ENCODE data around the gene ARL4D.
"Not testable (repeated sequence)": the region's sequence is repeated elsewhere in the genome, so short reads cannot be mapped to it uniquely, and the experiment has no call there.

ARL4D gene

GRCh38 chr17:43368740-43369506 lies 29.9 kb upstream of the ARL4D start:
- H3K4me3 ChIP-seq (ENCODE audit: low read depth, low read length) = peak overlapping the region; percentile 11
- in situ Hi-C loops (cut with HindIII; ENCODE audit: low sequenced_read_pairs) = no loop called here
- TF ChIP-seq CTCF (IDR thresholded peaks at IDR 0.05; ENCODE audit: low read depth, low read length, missing control alignments) = no peak
- no peak for DNase-seq (ENCODE audit: low read depth)

DNA sequence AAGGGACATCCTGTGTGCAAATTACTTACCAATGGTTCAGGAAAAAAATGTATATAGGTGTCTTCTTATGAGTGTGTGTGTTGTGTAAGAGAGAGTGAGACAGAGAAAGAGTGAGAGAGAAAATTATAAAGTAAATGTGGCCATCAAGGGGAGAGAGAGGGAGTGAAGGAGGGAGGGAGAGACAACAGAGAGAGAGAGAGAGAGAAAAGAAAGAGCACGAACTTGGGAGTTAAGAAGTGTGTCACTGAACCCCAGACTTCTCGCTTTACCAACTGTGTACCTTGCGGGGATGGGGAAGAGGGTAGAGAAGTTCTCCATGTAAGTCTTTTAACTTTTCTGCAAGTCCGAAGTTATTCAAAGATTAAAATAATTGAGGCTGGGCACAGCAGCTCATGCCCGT lies 28.8 kb upstream of the ARL4D start:
- H3K4me3 ChIP-seq (ENCODE audit: low read depth, low read length) = no peak overlapping the region
- TF ChIP-seq CTCF (IDR thresholded peaks at IDR 0.05; ENCODE audit: low read depth, low read length, missing control alignments) = no peak
- no peak for DNase-seq (ENCODE audit: low read depth)
- in situ Hi-C loops (cut with HindIII; ENCODE audit: low sequenced_read_pairs) = no loop called here

GRCh38 chr17:43371227-43371821 lies 27.5 kb upstream of the ARL4D start:
- in situ Hi-C loops (cut with HindIII; ENCODE audit: low sequenced_read_pairs) = no loop called here
- no peak for TF ChIP-seq CTCF (IDR thresholded peaks at IDR 0.05; ENCODE audit: low read depth, low read length, missing control alignments)
- no peak overlapping the region for H3K4me3 ChIP-seq (ENCODE audit: low read depth, low read length)
- DNase-seq (ENCODE audit: low read depth) = no peak

- in situ Hi-C loops (cut with HindIII; ENCODE audit: low sequenced_read_pairs) = no loop called here
- no peak for DNase-seq (ENCODE audit: low read depth)
- H3K4me3 ChIP-seq (ENCODE audit: low read depth, low read length) = no peak overlapping the region
- TF ChIP-seq CTCF (IDR thresholded peaks at IDR 0.05; ENCODE audit: low read depth, low read length, missing control alignments) = no peak
Measured at GRCh38 chr17:43372273-43372911, 26.4 kb upstream of the ARL4D start.

DNA sequence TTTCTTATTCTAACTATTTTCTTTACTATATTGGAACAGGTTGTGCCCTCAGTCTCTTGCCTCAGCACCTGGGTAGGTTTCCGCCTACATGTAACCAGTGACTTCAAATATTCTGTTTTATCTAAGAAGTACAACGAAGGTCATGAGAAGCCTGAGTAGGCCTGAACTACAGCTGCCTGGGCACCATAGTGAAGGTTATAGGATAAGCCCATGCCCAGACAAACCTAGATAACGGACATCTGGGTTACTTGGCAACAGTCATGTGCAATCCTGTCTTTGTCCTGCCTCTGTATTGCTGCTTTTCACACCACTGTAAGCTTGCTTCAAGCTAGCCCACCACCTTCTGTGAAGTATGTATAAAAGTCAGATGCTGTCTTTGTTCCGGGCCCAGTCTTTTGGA lies 25.4 kb upstream of the ARL4D start:
- no peak for DNase-seq (ENCODE audit: low read depth)
- no peak overlapping the region for H3K4me3 ChIP-seq (ENCODE audit: low read depth, low read length)
- in situ Hi-C loops (cut with HindIII; ENCODE audit: low sequenced_read_pairs) = no loop called here
- TF ChIP-seq CTCF (IDR thresholded peaks at IDR 0.05; ENCODE audit: low read depth, low read length, missing control alignments) = no peak

- in situ Hi-C loops (cut with HindIII; ENCODE audit: low sequenced_read_pairs); H3K4me3 ChIP-seq (ENCODE audit: low read depth, low read length); DNase-seq (ENCODE audit: low read depth): not testable (repeated sequence)
Measured at GRCh38 chr17:43375915-43376314, 22.9 kb upstream of the ARL4D start.
